Cardiac fibroblast (primary cell): ENCODE data around the gene CASKIN1.
"Not testable (repeated sequence)": the region's sequence is repeated elsewhere in the genome, so short reads cannot be mapped to it uniquely, and the experiment has no call there.

Experiments used
- DNase-seq, 2 donors: peaks; one replicate each; pipeline versions ENCODE4 v3.0.0 to v3.0.0-alpha.2; 2010; ENCODE audit warnings: low read depth in 2 of 2
- H3K4me3 ChIP-seq, 2 donors: replicated peaks in 1 of 2; 1 replicate in 1 of 2; 2 replicates in 1 of 2; pipeline ENCODE4 v1.5.1; 2011; ENCODE audit warnings: low read depth in 2 of 2, low read length in 2 of 2, mild to moderate bottlenecking in 2 of 2, moderate library complexity in 1 of 2
- TF ChIP-seq, protein P1 (sequence below): IDR thresholded peaks from one replicate; pipeline ENCODE4 v1.5.1; 2011; ENCODE audit warnings: low read depth, mild to moderate bottlenecking, low read length, inconsistent platforms

The CASKIN1 gene

DNA sequence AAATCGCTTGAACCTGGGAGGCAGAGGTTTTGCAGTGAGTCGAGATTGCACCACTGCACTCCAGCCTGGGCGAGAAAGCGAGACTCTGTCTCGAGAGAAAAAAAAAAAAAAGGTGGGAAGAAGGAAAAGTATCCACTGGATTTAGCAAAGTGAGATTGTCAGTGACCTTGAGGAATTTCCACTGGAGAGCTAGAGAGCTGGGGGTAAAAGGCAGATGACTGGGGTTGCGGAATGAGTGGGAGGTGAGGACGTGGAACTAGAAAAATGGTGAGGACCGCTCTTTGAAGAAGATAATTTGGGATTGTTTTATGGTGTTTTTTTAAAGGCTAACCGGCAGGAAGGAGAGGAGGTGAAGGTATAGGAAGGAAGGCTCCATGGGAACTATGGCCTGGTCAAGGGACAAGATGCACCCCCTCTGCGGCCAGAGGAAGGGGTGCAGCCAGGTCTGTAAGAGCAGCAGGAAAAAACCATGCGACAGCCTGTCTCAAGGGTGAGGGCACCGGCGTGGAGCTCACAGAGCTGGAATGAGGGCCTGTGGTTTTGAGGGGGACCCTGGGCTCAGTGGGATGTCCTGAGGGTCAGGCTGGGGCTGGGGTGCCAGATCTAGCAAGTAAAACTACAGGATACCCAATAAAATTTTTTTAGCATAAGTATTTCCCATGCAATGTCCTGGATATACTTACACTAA lies 8.2 kb upstream of the CASKIN1 start:
- peak overlapping the region; percentile 81 to 96 for H3K4me3 ChIP-seq
- DNase-seq, result no peak
- TF ChIP-seq, protein P1, sequence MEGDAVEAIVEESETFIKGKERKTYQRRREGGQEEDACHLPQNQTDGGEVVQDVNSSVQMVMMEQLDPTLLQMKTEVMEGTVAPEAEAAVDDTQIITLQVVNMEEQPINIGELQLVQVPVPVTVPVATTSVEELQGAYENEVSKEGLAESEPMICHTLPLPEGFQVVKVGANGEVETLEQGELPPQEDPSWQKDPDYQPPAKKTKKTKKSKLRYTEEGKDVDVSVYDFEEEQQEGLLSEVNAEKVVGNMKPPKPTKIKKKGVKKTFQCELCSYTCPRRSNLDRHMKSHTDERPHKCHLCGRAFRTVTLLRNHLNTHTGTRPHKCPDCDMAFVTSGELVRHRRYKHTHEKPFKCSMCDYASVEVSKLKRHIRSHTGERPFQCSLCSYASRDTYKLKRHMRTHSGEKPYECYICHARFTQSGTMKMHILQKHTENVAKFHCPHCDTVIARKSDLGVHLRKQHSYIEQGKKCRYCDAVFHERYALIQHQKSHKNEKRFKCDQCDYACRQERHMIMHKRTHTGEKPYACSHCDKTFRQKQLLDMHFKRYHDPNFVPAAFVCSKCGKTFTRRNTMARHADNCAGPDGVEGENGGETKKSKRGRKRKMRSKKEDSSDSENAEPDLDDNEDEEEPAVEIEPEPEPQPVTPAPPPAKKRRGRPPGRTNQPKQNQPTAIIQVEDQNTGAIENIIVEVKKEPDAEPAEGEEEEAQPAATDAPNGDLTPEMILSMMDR, result no peak

DNA sequence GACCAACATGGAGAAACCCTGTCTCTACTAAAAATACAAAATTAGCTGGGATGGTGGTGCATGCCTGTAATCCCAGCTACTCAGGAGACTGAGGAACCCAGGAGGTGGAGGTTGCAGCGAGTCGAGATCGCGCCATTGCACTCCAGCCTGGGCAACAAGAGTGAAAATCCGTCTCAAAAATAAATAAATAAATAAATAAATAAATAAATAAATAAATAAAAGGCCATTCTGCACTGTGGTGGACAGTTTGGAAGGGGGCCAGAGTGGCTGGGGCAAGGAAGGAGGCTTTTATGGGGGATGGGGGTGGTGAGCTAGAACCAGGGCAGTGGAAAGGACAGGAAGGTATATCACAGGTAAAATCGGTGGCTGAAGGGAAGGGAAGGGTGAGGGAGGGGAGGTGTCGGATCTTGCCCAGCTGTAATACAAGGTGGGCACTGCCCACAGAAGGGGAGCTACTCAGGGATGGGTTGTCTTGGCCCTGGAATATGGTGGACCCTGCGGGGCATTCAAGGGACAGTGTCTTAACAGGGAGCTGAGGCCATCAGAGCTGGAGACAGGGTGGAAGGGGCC lies 6.8 kb upstream of the CASKIN1 start:
- not testable (repeated sequence) for H3K4me3 ChIP-seq, DNase-seq

DNA sequence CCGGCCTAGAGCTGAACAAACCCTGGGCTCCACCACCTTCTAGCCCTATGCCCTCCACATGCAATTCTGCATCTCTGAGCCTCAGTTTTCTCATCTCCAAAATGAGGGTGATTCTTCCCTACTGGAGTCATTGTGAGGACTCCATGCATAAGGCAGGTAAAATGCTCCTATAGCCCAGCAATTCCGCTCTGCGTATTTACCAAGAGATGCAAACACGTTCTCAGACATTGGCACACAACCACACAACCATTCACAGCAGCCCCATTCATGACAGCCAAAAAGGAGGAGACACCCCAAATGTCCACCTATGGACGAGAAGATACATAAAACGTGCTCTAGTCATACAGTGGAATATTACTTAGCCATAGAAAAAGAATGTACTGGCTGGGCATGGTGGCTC lies 3.9 kb upstream of the CASKIN1 start:
- H3K4me3 ChIP-seq, result no peak overlapping the region
- no peak for DNase-seq
- TF ChIP-seq, protein P1, result no peak

DNA sequence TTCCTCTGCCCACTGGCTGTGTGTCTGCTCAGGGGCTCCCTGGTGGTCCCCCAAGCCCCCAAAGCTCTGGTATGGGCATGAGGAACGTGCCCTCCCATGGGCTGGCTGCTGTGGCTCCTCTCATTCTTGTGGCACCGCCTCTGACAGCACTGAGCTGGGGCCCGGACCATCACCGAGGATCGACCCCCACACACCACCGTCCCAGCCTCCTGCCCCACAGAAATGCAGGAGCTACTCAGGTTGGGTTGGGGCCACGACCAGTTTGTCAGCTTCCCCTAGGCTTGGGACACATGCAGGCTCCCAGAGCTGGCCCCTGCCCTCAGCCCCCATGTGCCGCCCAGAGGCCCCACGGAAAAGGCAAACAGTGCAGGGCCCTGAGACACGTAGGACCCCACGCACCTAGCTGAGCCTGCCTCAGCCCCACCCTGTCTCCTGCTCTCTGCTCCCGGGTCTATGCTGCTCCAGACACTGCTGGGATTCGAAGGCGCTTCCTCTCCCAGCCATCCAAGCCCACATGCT lies 3.3 kb upstream of the CASKIN1 start:
- no peak for DNase-seq
- TF ChIP-seq, protein P1, result no peak

DNA sequence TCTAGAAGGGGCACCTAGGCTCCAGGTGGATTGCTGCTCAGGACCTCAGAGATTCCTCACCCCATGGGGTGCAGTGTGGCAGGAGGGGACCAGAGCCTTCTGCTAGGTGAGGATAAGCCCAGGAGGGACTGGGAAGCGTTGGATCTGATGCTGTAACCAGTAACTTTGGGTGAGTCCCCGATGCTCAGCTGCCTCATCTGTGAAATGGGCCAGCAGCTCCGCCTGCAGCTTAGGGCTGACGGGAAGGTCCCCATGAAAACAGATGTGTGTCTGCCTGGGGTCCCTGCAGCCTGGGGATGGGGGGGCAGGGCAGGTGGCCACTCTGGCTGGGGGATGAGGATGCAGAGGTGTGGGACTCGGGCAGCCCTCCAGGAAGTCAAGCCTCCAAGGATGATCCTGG lies 2.7 kb upstream of the CASKIN1 start:
- TF ChIP-seq, protein P1, result no peak
- H3K4me3 ChIP-seq, result no peak overlapping the region
- no peak for DNase-seq

More for the DNA sequence above, 3.3 kb upstream of the CASKIN1 start:
- no peak overlapping the region for H3K4me3 ChIP-seq

DNA sequence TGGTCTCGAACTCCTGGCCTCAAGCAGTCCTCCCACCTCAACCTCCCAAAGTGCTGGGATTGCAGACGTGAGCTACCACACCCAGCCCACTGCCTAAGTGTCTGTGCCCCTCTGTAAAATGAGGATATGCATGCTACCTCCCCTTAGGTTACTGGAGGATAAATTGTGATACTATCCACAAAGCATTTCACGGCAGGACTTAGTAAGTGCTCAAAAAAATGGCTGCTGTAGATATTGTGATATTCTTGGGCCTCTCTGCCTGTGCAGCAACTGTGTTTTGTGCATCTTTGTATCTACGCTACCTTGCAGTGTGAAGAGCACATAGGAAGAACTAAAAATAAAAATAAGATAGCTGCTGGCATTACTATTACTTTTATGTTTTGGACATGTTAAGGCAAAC lies 1.9 kb upstream of the CASKIN1 start:
- TF ChIP-seq, protein P1, result no peak
- no peak for DNase-seq
- H3K4me3 ChIP-seq, result no peak overlapping the region

DNA sequence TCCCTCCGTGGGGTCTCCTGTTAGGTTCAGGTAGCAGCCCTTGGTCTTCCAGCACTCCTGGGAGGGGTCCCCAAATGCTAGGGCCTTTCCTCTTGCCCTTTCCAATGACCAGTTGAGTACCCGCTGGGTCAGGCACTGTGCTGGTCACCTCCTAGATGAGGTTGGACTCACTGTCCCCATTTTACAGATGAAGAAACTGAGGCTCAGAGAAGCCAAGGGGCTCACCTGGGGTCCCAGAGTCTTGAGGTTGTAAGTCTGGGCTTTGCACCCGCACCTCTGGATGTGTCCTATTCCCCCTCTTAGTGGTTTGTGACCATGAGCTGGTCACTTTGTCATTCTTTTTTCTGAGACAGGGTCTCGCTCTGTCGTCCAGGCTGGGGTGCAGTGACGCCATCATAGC lies 1.4 kb upstream of the CASKIN1 start:
- TF ChIP-seq, protein P1, result no peak
- no peak for DNase-seq
- no peak overlapping the region for H3K4me3 ChIP-seq
